ENCODE results near the gene HSP90AB1. TPM values are rescaled to one million over a fixed set of nuclear protein-coding genes. Genes with fewer than 3 reads are reported as not detected.

The HSP90AB1 gene
- total RNA-seq, 2 donors from 2014 or later, result 1,019 to 1,822 TPM

- no peak within 1 kb of the TSS for H3K27ac Mint-ChIP-seq
- H3K36me3 Mint-ChIP-seq (ENCODE audit: low read depth), result peaks cover under 1% of the 10 kb centered on the region
Measured at GRCh38 chr6:44269921-44270525, 23.1 kb downstream of the HSP90AB1 start, which contains the start of gene TMEM151B. TMEM151B (plus strand) TSS chr6:44270450; CDS start chr6:44270743, 293 bp downstream.

DNA sequence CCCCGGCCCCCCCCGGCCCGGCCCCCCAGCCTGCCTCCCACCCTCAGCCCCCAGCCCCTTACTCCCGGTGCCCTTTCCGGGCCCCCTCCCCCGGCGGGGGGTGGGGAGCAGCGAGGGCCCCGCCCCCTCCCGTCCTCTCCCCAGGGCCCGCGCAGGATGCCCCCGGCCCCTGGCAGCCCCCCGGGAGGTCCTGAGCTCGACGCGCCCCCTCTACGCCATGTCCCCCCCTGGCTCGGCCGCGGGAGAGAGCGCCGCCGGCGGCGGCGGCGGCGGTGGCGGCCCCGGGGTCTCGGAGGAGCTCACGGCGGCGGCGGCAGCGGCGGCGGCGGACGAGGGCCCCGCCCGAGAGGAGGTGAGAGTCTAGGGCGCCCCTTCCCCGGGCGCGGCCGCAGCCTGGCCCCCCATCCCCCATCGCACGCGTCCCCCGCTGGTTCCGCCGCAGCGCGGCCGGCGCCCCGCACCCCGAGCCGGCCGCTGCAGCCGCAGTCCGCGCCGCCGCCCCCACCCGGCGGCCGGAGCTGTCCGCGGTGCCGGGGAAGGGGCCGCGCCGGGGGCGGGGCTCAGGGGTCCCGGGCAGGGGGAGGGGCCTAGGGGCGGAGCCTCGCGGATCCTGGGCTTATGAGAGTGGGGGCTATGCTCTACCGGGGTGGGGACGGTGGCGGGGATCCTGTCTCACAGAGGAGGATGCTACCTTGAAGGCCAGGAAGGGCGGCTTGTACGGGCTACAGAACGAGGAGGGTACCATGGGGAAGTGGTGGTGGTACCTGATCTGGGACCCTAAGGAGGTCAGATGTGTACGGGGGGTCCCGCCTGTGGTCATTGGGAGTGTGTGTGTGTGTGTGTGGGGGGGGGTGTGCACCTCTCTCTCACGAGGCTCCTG lies 23.9 kb downstream of the HSP90AB1 start:
- Mint-ChIP-seq H3K27ac (no peak overlapping the region), H3K4me3 (peak overlapping the region; percentile 50), H3K4me1 (peaks cover 12% of the 10 kb centered on the region), H3K9me3 (no peaks in the 10 kb centered on the region), H3K27me3 (peaks cover 48% of the 10 kb centered on the region), H3K36me3 (ENCODE audit: low read depth) (no peaks in the 10 kb centered on the region)
- no peak for ATAC-seq (replicated peaks)

More at GRCh38 chr6:44269921-44270525, 23.1 kb downstream of the HSP90AB1 start, which contains the start of gene TMEM151B:
- Mint-ChIP-seq H3K27me3 (peaks cover 48% of the 10 kb centered on the region), H3K9me3 (no peaks in the 10 kb centered on the region), H3K4me1 (peaks cover 12% of the 10 kb centered on the region), H3K4me3 (peak within 1 kb of the TSS; percentile 55)
- no peak for ATAC-seq (replicated peaks)

DNA sequence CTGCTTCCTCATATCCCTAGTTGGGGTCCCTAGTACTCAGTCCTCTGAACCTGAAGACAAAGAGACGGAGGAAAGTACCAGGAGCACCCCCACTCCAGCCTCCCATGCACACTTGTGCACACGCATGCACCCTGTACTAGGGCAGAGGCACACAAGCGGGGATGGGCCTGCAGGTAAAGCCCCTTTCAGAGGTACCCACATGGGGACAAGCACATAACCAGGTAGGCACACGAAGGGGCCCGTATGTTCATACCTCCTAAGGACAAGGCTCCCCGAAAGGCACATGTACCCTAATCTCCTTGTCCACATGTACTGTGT lies 24.5 kb downstream of the HSP90AB1 start:
- peaks cover 48% of the 10 kb centered on the region for H3K27me3 Mint-ChIP-seq

DNA sequence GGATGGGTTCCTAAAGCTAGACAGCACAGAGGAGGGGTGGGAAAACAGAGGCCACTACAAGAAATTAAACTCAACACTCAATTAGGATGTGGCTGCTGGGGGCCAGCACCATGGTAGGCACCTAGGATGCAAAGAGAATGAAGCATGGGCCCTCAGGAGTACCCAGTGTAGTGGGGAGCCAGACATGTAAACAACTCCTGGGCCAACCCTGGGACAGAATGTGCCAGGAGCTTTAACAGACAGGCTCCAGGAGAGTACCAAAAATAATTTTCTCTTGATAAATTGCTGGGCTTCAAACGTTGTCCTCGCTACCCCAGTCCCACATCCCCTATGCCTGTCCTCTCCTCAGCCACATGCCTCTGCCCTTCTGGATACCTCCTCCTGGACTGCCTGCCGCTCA lies 25.0 kb downstream of the HSP90AB1 start:
- no peaks in the 10 kb centered on the region for H3K9me3 Mint-ChIP-seq
- H3K36me3 Mint-ChIP-seq (ENCODE audit: low read depth), result no peaks in the 10 kb centered on the region
- H3K27me3 Mint-ChIP-seq, result peaks cover 51% of the 10 kb centered on the region
- no peak overlapping the region for H3K27ac Mint-ChIP-seq
- peaks cover 2% of the 10 kb centered on the region for H3K4me1 Mint-ChIP-seq
- ATAC-seq (replicated peaks), result no peak
- H3K4me3 Mint-ChIP-seq, result peak overlapping the region; percentile 50

More for the DNA sequence above, 24.5 kb downstream of the HSP90AB1 start:
- Mint-ChIP-seq H3K4me1 (peaks cover 8% of the 10 kb centered on the region), H3K4me3 (peak overlapping the region; percentile 50), H3K9me3 (no peaks in the 10 kb centered on the region), H3K36me3 (ENCODE audit: low read depth) (no peaks in the 10 kb centered on the region), H3K27ac (no peak overlapping the region)
- no peak for ATAC-seq (replicated peaks)

DNA sequence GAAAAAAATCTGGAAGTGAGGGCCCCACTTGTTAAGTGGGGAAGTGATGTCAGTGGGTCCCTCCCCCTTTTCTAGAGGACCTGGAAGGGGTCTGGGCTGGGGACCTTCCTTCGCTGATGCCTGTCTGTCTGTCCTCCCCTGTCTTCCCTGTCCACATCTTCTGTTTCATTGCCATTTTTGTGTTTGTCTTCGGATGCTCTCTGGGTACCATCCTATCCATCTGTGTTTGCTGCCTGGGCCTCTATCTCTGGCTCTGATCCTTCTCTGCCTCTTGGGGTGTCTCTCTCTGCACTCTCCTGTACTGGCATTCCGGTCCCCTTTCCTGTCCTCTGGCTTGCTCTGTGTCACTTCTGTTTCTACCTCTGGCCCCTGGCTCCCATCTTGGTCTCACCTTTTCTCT lies 25.6 kb downstream of the HSP90AB1 start:
- no peaks in the 10 kb centered on the region for H3K4me1 Mint-ChIP-seq
- H3K9me3 Mint-ChIP-seq, result no peaks in the 10 kb centered on the region
- H3K27ac Mint-ChIP-seq, result no peak overlapping the region
- H3K27me3 Mint-ChIP-seq, result peaks cover 55% of the 10 kb centered on the region
- H3K36me3 Mint-ChIP-seq (ENCODE audit: low read depth), result no peaks in the 10 kb centered on the region
- ATAC-seq (replicated peaks), result no peak
- H3K4me3 Mint-ChIP-seq, result no peak overlapping the region

GRCh38 chr6:44272999-44273566 lies 26.2 kb downstream of the HSP90AB1 start:
- Mint-ChIP-seq H3K36me3 (ENCODE audit: low read depth) (no peaks in the 10 kb centered on the region), H3K4me1 (no peaks in the 10 kb centered on the region), H3K27ac (no peak overlapping the region), H3K4me3 (no peak overlapping the region), H3K9me3 (no peaks in the 10 kb centered on the region), H3K27me3 (peaks cover 60% of the 10 kb centered on the region)
- ATAC-seq (replicated peaks), result no peak

- Mint-ChIP-seq H3K4me3 (no peak overlapping the region), H3K9me3 (no peaks in the 10 kb centered on the region), H3K4me1 (no peaks in the 10 kb centered on the region), H3K27me3 (peaks cover 60% of the 10 kb centered on the region), H3K36me3 (ENCODE audit: low read depth) (no peaks in the 10 kb centered on the region), H3K27ac (no peak overlapping the region)
- no peak for ATAC-seq (replicated peaks)
Measured at GRCh38 chr6:44273617-44274016, 26.7 kb downstream of the HSP90AB1 start.

- H3K4me3 Mint-ChIP-seq, result no peak overlapping the region
- H3K36me3 Mint-ChIP-seq (ENCODE audit: low read depth), result no peaks in the 10 kb centered on the region
- no peaks in the 10 kb centered on the region for H3K9me3 Mint-ChIP-seq
- no peak for ATAC-seq (replicated peaks)
- peaks cover 49% of the 10 kb centered on the region for H3K27me3 Mint-ChIP-seq
- peaks cover 5% of the 10 kb centered on the region for H3K4me1 Mint-ChIP-seq
- no peak overlapping the region for H3K27ac Mint-ChIP-seq
Measured at GRCh38 chr6:44275271-44275748, 28.4 kb downstream of the HSP90AB1 start.

- ATAC-seq (replicated peaks), result peak; percentile 27
- H3K27me3 Mint-ChIP-seq, result peaks cover 48% of the 10 kb centered on the region
- no peaks in the 10 kb centered on the region for H3K9me3 Mint-ChIP-seq
- H3K36me3 Mint-ChIP-seq (ENCODE audit: low read depth), result no peaks in the 10 kb centered on the region
- no peak overlapping the region for H3K27ac Mint-ChIP-seq
- H3K4me1 Mint-ChIP-seq, result peaks cover 5% of the 10 kb centered on the region
- no peak overlapping the region for H3K4me3 Mint-ChIP-seq
Measured at GRCh38 chr6:44275749-44276648, 29.1 kb downstream of the HSP90AB1 start.

GRCh38 chr6:44276667-44277640 lies 30.1 kb downstream of the HSP90AB1 start:
- peaks cover 5% of the 10 kb centered on the region for H3K4me1 Mint-ChIP-seq
- peaks cover 40% of the 10 kb centered on the region for H3K27me3 Mint-ChIP-seq
- no peak overlapping the region for H3K27ac Mint-ChIP-seq
- H3K36me3 Mint-ChIP-seq (ENCODE audit: low read depth), result no peaks in the 10 kb centered on the region
- ATAC-seq (replicated peaks), result no peak
- peak overlapping the region; percentile 17 for H3K4me3 Mint-ChIP-seq
- no peaks in the 10 kb centered on the region for H3K9me3 Mint-ChIP-seq

DNA sequence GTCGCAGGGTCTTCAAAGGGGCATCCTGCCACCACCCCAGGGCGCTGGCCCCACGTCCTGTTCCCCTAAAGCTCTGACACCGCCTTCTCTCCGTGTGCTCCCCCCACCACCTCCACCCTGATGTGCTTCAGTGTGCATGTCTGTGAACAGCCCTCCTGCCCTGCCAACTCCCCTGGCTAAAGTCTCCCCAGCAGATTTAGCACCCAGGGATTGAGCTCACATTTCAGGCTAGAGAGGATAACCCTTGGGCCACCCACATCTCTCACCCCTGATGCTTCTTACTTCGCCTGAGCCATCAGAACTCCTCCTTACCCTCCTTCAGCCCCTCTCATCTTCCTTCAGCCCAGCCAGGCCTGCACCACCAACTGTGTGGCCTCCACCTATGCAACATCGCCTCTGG lies 30.9 kb downstream of the HSP90AB1 start:
- Mint-ChIP-seq H3K36me3 (ENCODE audit: low read depth) (no peaks in the 10 kb centered on the region), H3K27me3 (peaks cover 32% of the 10 kb centered on the region)
- ATAC-seq (replicated peaks), result no peak

GRCh38 chr6:44278315-44278714 lies 31.4 kb downstream of the HSP90AB1 start:
- no peak for ATAC-seq (replicated peaks)
- H3K4me1 Mint-ChIP-seq, result peaks cover 5% of the 10 kb centered on the region
- H3K36me3 Mint-ChIP-seq (ENCODE audit: low read depth), result no peaks in the 10 kb centered on the region
- no peak overlapping the region for H3K27ac Mint-ChIP-seq
- H3K4me3 Mint-ChIP-seq, result no peak overlapping the region
- peaks cover 27% of the 10 kb centered on the region for H3K27me3 Mint-ChIP-seq
- H3K9me3 Mint-ChIP-seq, result no peaks in the 10 kb centered on the region

More for the DNA sequence above, 30.9 kb downstream of the HSP90AB1 start:
- Mint-ChIP-seq H3K9me3 (no peaks in the 10 kb centered on the region), H3K4me3 (no peak overlapping the region), H3K4me1 (peaks cover 5% of the 10 kb centered on the region), H3K27ac (no peak overlapping the region)
